Endothelial cell of umbilical vein (primary cell): Measurements from ENCODE around the gene FBXW4. TPM values are rescaled to one million over a fixed set of nuclear protein-coding genes. Genes with fewer than 3 reads are reported as not detected.

Source experiments
- BruUV-seq: library from RNA; stranded (reverse); fragments of 400-500 nt; replicated peaks from 2 replicates; lab custom pipeline; 2021; lab: Mats Ljungman, UMichigan
- CTCF ChIA-PET: fragments of 300-600, 350-600 bp; sonication (Branson Sonifier 250); formaldehyde crosslinking; loops from one replicate; lab custom pipeline; 2021; ENCODE audit warnings: antibody characterized with exemption, inconsistent platforms; lab: Charles Lee
- POLR2A ChIA-PET: fragments of 300-600, 350-600 bp; sonication (Branson Sonifier 250); formaldehyde crosslinking; loops from one replicate; lab custom pipeline; 2021; ENCODE audit warnings: antibody characterized with exemption, inconsistent platforms; lab: Charles Lee
- DNase-seq: peaks from one replicate; pipeline ENCODE4 v3.0.0-alpha.2; 2011; ENCODE audit warnings: low read depth, low spot score
- FAIRE-seq: peaks from 2 replicates; lab custom pipeline; 2011; peaks lifted over from hg19 to GRCh38; lab: Jason Lieb, UNC
- H2AFZ ChIP-seq: 2 replicates; pipeline ENCODE4 v1.6.0; 2012; ENCODE audit warnings: low read depth, low read length, control low read depth, inconsistent platforms
- H3K27ac ChIP-seq: 2 replicates; pipeline ENCODE4 v1.5.1; 2011; ENCODE audit warnings: low read depth, mild to moderate bottlenecking, control low read depth, low read length, moderate library complexity; ENCODE audit not compliant: insufficient read depth
- H3K27me3 ChIP-seq, 2 experiments: 2 replicates each; pipeline versions ENCODE4 v1.6.0 to v1.6.1; 2011; ENCODE audit warnings: low read length in 2 of 2, mixed read lengths in 1 of 2; ENCODE audit not compliant: control insufficient read depth in 2 of 2, insufficient read depth in 2 of 2
- H3K36me3 ChIP-seq, 2 experiments: 2 replicates in 1 of 2; 3 replicates in 1 of 2; pipeline ENCODE4 v1.5.1; 2011; ENCODE audit warnings: low read length in 2 of 2, mild to moderate bottlenecking in 1 of 2, moderate library complexity in 1 of 2; ENCODE audit not compliant: control insufficient read depth in 2 of 2, insufficient read depth in 2 of 2; ENCODE audit errors: extremely low read depth in 1 of 2
- H3K4me1 ChIP-seq: 3 replicates; pipeline ENCODE4 v1.5.1; 2011; ENCODE audit warnings: mild to moderate bottlenecking, low read length; ENCODE audit not compliant: control insufficient read depth, insufficient read depth; ENCODE audit errors: extremely low read depth
- H3K4me2 ChIP-seq: 2 replicates; pipeline ENCODE4 v1.6.1; 2011; ENCODE audit warnings: low read length, control low read depth, mixed read lengths; ENCODE audit not compliant: insufficient read depth
- H3K4me3 ChIP-seq, 3 experiments: fragments of 200-600 bp in 1 of 3; sonication (generic), shearing (Covaris generic) in 1 of 3; replicated peaks in 1 of 3; 2 replicates each; pipeline ENCODE4 v1.5.1; 2011 to 2016; ENCODE audit warnings: control low read depth in 3 of 3, low read length in 3 of 3, mild to moderate bottlenecking in 2 of 3, inconsistent platforms in 1 of 3, low read depth in 1 of 3, moderate library complexity in 1 of 3; ENCODE audit not compliant: insufficient read depth in 1 of 3
- H3K79me2 ChIP-seq: 2 replicates; pipeline ENCODE4 v1.6.0; 2012; ENCODE audit warnings: low read length, inconsistent platforms; ENCODE audit not compliant: control insufficient read depth, insufficient read depth
- H3K9ac ChIP-seq: replicated peaks from 2 replicates; pipeline ENCODE3; 2011; ENCODE audit warnings: low read length, control low read depth; ENCODE audit not compliant: insufficient read depth; ENCODE audit errors: extremely low read depth
- H3K9me1 ChIP-seq: replicated peaks from 3 replicates; pipeline ENCODE4 v1.6.0; 2011; ENCODE audit warnings: mild to moderate bottlenecking, low read length; ENCODE audit not compliant: control insufficient read depth, insufficient read depth; ENCODE audit errors: extremely low read depth
- H3K9me3 ChIP-seq: replicated peaks from 2 replicates; pipeline ENCODE4 v1.5.1; 2012; ENCODE audit warnings: low read length, inconsistent platforms; ENCODE audit not compliant: control insufficient read depth, insufficient read depth
- H4K20me1 ChIP-seq: replicated peaks from 2 replicates; pipeline ENCODE3; 2011; ENCODE audit warnings: mild to moderate bottlenecking, low read length; ENCODE audit not compliant: control insufficient read depth, insufficient read depth; ENCODE audit errors: extremely low read depth
- CTCF ChIP-seq, 2 donors: IDR thresholded peaks; 1 replicate in 1 of 2; 2 replicates in 1 of 2; pipeline ENCODE4 v1.5.1; 2011; ENCODE audit warnings: low read length in 2 of 2, mild to moderate bottlenecking in 2 of 2, moderate library complexity in 2 of 2, control low read depth in 1 of 2, inconsistent platforms in 1 of 2, low read depth in 1 of 2; ENCODE audit not compliant: insufficient read depth in 1 of 2; ENCODE audit errors: extremely low read depth in 1 of 2
- FOS ChIP-seq: IDR thresholded peaks from 2 replicates; pipeline ENCODE4 v1.6.1; 2011; ENCODE audit warnings: mild to moderate bottlenecking, low read length, moderate library complexity, borderline replicate concordance; ENCODE audit not compliant: insufficient read depth
- GATA2 ChIP-seq: IDR thresholded peaks from 2 replicates; pipeline ENCODE4 v1.7.0; 2011; ENCODE audit warnings: low read depth, mild to moderate bottlenecking, moderate library complexity, mixed read lengths, low read length; ENCODE audit not compliant: insufficient read length, insufficient read depth
- JUN ChIP-seq: IDR thresholded peaks from 2 replicates; pipeline ENCODE4 v1.6.1; 2011; ENCODE audit warnings: borderline replicate concordance, low read depth; ENCODE audit not compliant: insufficient read length, insufficient read depth
- MYC ChIP-seq: IDR thresholded peaks from one replicate; pipeline ENCODE4 v1.6.1; 2011; ENCODE audit warnings: mild to moderate bottlenecking, low read depth, low read length
- POLR2A ChIP-seq: IDR thresholded peaks from 2 replicates; pipeline ENCODE4 v1.6.1; 2012; ENCODE audit warnings: low read depth, mild to moderate bottlenecking, control low read depth, low read length
- POLR2AphosphoS5 ChIP-seq: IDR thresholded peaks from 2 replicates; pipeline ENCODE4 v1.6.1; 2012; ENCODE audit warnings: low read depth, mild to moderate bottlenecking, control low read depth, low read length, moderate library complexity; ENCODE audit not compliant: insufficient read depth
- dilution Hi-C: fragments of 300-500 bp; cut with MboI; formaldehyde crosslinking; loops from one replicate; pipeline ENCODE4 v1.15.0; 2019; ENCODE audit warnings: low sequenced_read_pairs; ENCODE audit not compliant: extremely low pct_ligation_motif_present
- intact Hi-C: fragments of 100-400 bp; cut with micrococcal nuclease; formaldehyde crosslinking; loops from one replicate; pipeline ENCODE4 v1.10.0; 2022
- polyA plus RNA-seq, 4 experiments: library from polyadenylated mRNA; depleted of rRNA in 3 of 4; stranded (reverse) in 3 of 4; unstranded in 1 of 4; fragments of >200 nt; gene quantifications; 2 replicates each; pipeline versions ENCODE4 v1.2.1 to v1.2.3, GENCODE V29; 2011 to 2012; ENCODE audit warnings: missing spikeins in 1 of 4
- total RNA-seq: library from RNA; stranded (reverse); gene quantifications from 2 replicates; pipeline ENCODE4 v1.2.3, GENCODE V29; 2021
- TF ChIP-seq, protein P1 (sequence below): IDR thresholded peaks from 2 replicates; pipeline ENCODE4 v1.6.1; 2011; ENCODE audit not compliant: insufficient read depth, insufficient read length

Gene FBXW4
- total and polyA plus RNA-seq, 2 donors (not counting 3 experiments of a cell fraction or from before 2014, with no cell fraction given), result 20.8 to 21.1 TPM

DNA sequence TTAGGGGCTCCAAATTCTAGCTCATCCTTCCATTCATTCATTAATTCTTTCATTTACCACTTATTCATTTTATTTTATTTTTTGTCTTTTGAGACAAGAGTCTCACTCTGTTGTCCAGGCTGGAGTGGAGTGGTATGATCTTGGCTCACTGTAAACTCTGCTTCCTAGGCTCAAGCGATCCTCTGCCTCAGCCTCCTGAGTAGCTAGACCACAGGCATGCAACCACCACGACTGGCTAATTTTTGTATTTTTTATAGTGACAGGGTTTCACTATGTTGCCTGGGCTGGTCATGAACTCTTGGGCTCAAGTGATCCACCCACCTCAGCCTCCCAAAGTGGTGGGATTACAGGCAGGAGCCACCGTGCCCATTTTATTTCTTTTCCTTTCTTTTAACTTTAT is 49.3 kb upstream of the FBXW4 start:
- Histone ChIP-seq H3K4me2 (no peak overlapping the region), H3K27ac (no peak overlapping the region), H3K79me2 (no peaks in the 10 kb centered on the region), H3K4me1 (no peaks in the 10 kb centered on the region), H2AFZ (no peak overlapping the region), H3K36me3 (no peaks in the 10 kb centered on the region), H3K4me3 (no peak overlapping the region), H4K20me1 (no peaks in the 10 kb centered on the region), H3K9ac (no peak overlapping the region), H3K9me1 (no peaks in the 10 kb centered on the region), H3K27me3 (peaks cover 7 to 9% of the 10 kb centered on the region in 2 experiments), H3K9me3 (no peaks in the 10 kb centered on the region)
- DNase-seq, result no peak
- intact Hi-C loops, result no loop called here
- TF ChIP-seq CTCF (IDR thresholded peaks at IDR 0.05; ENCODE audit: extremely low read depth in 1 of 2, insufficient read depth in 1 of 2, low read depth in 1 of 2, low read length in 2 of 2), result no peak
- ChIA-PET CTCF (interaction anchor here (1.2 kb wide), 1 partner anchor 11 kb away, joined by 4 read pairs; no protein-coding TSS in a partner anchor), POLR2A (no interaction called here)
- dilution Hi-C loops, result no loop called here
- BruUV-seq, result no TSS peak
- FAIRE-seq, result no peak

DNA sequence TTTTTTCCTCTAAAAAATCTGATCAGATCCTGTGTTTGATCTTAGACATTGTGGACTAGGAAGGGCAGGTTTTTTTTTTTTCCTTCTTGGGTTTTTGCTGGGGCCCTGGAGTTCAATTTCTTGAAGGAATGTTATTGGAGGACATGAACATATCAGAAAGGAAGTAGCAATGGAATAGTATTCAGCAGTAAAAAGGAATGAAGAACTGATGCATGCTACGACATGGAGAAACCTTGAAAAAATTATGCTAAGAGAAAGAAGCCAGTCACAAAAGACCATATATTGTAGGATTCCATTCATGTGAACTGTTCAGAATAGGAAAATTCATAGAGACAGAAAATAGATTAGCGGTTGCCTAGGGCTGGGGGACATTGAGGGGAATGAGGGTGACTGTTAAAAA is 47.0 kb upstream of the FBXW4 start:
- no peak overlapping the region for H3K4me3 ChIP-seq
- no peak for DNase-seq
- H4K20me1 ChIP-seq, result no peaks in the 10 kb centered on the region
- BruUV-seq, result no TSS peak
- dilution Hi-C loops (no loop called here), intact Hi-C loops (no loop called here)
- no peaks in the 10 kb centered on the region for H3K4me1 ChIP-seq
- H3K9ac ChIP-seq, result no peak overlapping the region
- no peaks in the 10 kb centered on the region for H3K9me3 ChIP-seq
- no peaks in the 10 kb centered on the region for H3K79me2 ChIP-seq
- ChIA-PET CTCF (no interaction called here), POLR2A (interaction anchor here (0.6 kb wide), 1 partner anchor 592 kb away, joined by 3 read pairs; no protein-coding TSS in a partner anchor)
- no peaks in the 10 kb centered on the region for H3K9me1 ChIP-seq
- H3K27ac ChIP-seq, result no peak overlapping the region
- peaks cover 7 to 9% of the 10 kb centered on the region in 2 experiments for H3K27me3 ChIP-seq
- H2AFZ ChIP-seq, result no peak overlapping the region
- no peak overlapping the region for H3K4me2 ChIP-seq
- H3K36me3 ChIP-seq, result no peaks in the 10 kb centered on the region
- TF ChIP-seq POLR2A, result no peak
- no peak for TF ChIP-seq FOS
- no peak for TF ChIP-seq GATA2
- TF ChIP-seq, protein P1, sequence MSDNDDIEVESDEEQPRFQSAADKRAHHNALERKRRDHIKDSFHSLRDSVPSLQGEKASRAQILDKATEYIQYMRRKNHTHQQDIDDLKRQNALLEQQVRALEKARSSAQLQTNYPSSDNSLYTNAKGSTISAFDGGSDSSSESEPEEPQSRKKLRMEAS, result no peak
- TF ChIP-seq MYC, result no peak
- no peak for TF ChIP-seq JUN
- TF ChIP-seq POLR2AphosphoS5, result no peak
- FAIRE-seq, result no peak
